A549 (cell line): Measurements from ENCODE around the gene MGLL. TPM values are rescaled to one million over a fixed set of nuclear protein-coding genes. Genes with fewer than 3 reads are reported as not detected.

Experiments used
- ATAC-seq, 2 experiments: fragments of 200-7000 bp in 1 of 2; fragments of >200 bp in 1 of 2; cut with Nextera tagmentation in 1 of 2; cut with Tn5 transposase in 1 of 2; 3 replicates each; pipeline versions ENCODE4 v1.8.0 to v1.9.1; 2018 to 2020; ENCODE audit warnings: mild to moderate bottlenecking in 1 of 2, moderate library complexity in 1 of 2
- CTCF ChIA-PET: fragments of 300-600 bp; sonication (Branson Sonifier 250); formaldehyde crosslinking; extraction: SDS; loops from one replicate; lab custom pipeline; 2021; ENCODE audit warnings: antibody characterized with exemption, inconsistent platforms; lab: Yijun Ruan, JAX
- POLR2A ChIA-PET: fragments of 350-600 bp; formaldehyde crosslinking; extraction: SDS; loops from one replicate; lab custom pipeline; 2021; ENCODE audit warnings: antibody characterized with exemption, inconsistent platforms; lab: Yijun Ruan, JAX
- DNase-seq, 2 experiments: peaks; one replicate each; pipeline versions ENCODE4 v3.0.0 to v3.0.0-alpha.2; 2011 to 2016; ENCODE audit warnings: low read depth in 1 of 2, low spot score in 1 of 2
- FAIRE-seq: peaks from 2 replicates; lab custom pipeline; 2011; peaks lifted over from hg19 to GRCh38; lab: Jason Lieb, UNC
- H3K27ac ChIP-seq, 2 experiments: fragments of >200 bp; sonication (Bioruptor Twin); formaldehyde crosslinking; 3 replicates each; pipeline ENCODE4 v1.5.1; 2016 to 2017
- H3K4me1 ChIP-seq: fragments of >200 bp; sonication (Bioruptor Twin); formaldehyde crosslinking; 3 replicates; pipeline ENCODE4 v1.6.1; 2016
- H3K4me2 ChIP-seq: fragments of >200 bp; sonication (Bioruptor Twin); formaldehyde crosslinking; 3 replicates; pipeline ENCODE4 v1.6.1; 2016
- H3K4me3 ChIP-seq: fragments of >200 bp; sonication (Bioruptor Twin); formaldehyde crosslinking; 3 replicates; pipeline ENCODE4 v1.5.1; 2016
- H3K9me3 ChIP-seq: fragments of >200 bp; sonication (Bioruptor Twin); formaldehyde crosslinking; 3 replicates; pipeline ENCODE4 v1.6.1; 2016
- EHMT2 ChIP-seq: fragments of 200-600 bp; sonication (generic); IDR thresholded peaks from 2 replicates; pipeline ENCODE4 v1.6.1; 2016; ENCODE audit warnings: antibody characterized with exemption, low read depth, mild to moderate bottlenecking, moderate library complexity
- ELK1 ChIP-seq: fragments of 150-350 bp; IDR thresholded peaks from 2 replicates; pipeline ENCODE4 v1.6.1; 2014; ENCODE audit warnings: low read depth, mild to moderate bottlenecking, low read length
- ESRRA ChIP-seq: fragments of 150-350 bp; IDR thresholded peaks from 2 replicates; pipeline ENCODE4 v1.6.1; 2014; ENCODE audit warnings: mild to moderate bottlenecking, low read length, borderline replicate concordance
- FOSL2 ChIP-seq, 2 experiments: fragments of 450-650 bp in 1 of 2; fragments of >200 bp in 1 of 2; sonication (Bioruptor Twin) in 1 of 2; formaldehyde crosslinking; IDR thresholded peaks; 2 replicates each; pipeline versions ENCODE4 v1.5.0 to v1.6.1; 2016 to 2020; ENCODE audit warnings: mild to moderate bottlenecking in 1 of 2, moderate library complexity in 1 of 2
- GATA3 ChIP-seq: IDR thresholded peaks from 2 replicates; pipeline ENCODE4 v1.6.1; 2012; ENCODE audit warnings: borderline replicate concordance
- HDAC2 ChIP-seq: fragments of 200-600 bp; sonication (generic); IDR thresholded peaks from 2 replicates; pipeline ENCODE4 v1.6.1; 2016
- HEYL ChIP-seq: fragments of 250-450 bp; sonication (Bioruptor Pico); IDR thresholded peaks from 2 replicates; pipeline ENCODE4 v1.8.0; 2021; ENCODE audit warnings: mild to moderate bottlenecking, moderate library complexity
- HMGXB4 ChIP-seq: fragments of 250-450 bp; sonication (Bioruptor Pico); IDR thresholded peaks from 2 replicates; pipeline ENCODE4 v1.5.0; 2021; ENCODE audit warnings: mild to moderate bottlenecking, moderate library complexity, borderline replicate concordance
- JUN ChIP-seq, 2 experiments: fragments of >200 bp; sonication (Bioruptor Twin); formaldehyde crosslinking; IDR thresholded peaks; 2 replicates in 1 of 2; 3 replicates in 1 of 2; pipeline ENCODE4 v1.6.1; 2016 to 2017
- KDM1A ChIP-seq: fragments of 200-600 bp; sonication (generic); IDR thresholded peaks from 2 replicates; pipeline ENCODE4 v1.6.1; 2016; ENCODE audit warnings: low read depth, mild to moderate bottlenecking
- NR3C1 ChIP-seq: fragments of >200 bp; sonication (Bioruptor Twin); formaldehyde crosslinking; IDR thresholded peaks from 3 replicates; pipeline ENCODE4 v1.6.1; 2017
- PBX3 ChIP-seq: IDR thresholded peaks from 2 replicates; pipeline ENCODE4 v1.6.1; 2012
- POLR2A ChIP-seq: IDR thresholded peaks from 2 replicates; pipeline ENCODE4 v1.6.1; 2012; ENCODE audit warnings: mild to moderate bottlenecking, low read length
- POLR2AphosphoS2 ChIP-seq: conservative IDR thresholded peaks from 2 replicates; pipeline ENCODE4 v1.6.1; 2012; ENCODE audit warnings: low read length, improper control_type of control experiment, inconsistent platforms
- REST ChIP-seq: fragments of 200-600 bp; sonication (generic); IDR thresholded peaks from 2 replicates; pipeline ENCODE4 v1.6.1; 2016; ENCODE audit warnings: antibody characterized with exemption, mild to moderate bottlenecking, moderate library complexity
- TP53 ChIP-seq: fragments of 250-450 bp; sonication (Bioruptor Pico); IDR thresholded peaks from 2 replicates; pipeline ENCODE4 v1.5.0; 2021; ENCODE audit warnings: mild to moderate bottlenecking, moderate library complexity
- ZSCAN20 ChIP-seq: fragments of 250-450 bp; sonication (Bioruptor Pico); IDR thresholded peaks from 2 replicates; pipeline ENCODE4 v1.8.0; 2022; ENCODE audit warnings: mild to moderate bottlenecking, moderate library complexity
- WGBS: methylation state at CpG from one replicate; pipeline ENCODE4 v1.1.6; 2017; ENCODE audit errors: missing lambda C conversion rate; 5-methylcytosine and 5-hydroxymethylcytosine counted together
- polyA plus RNA-seq, 4 experiments: library from polyadenylated mRNA; depleted of rRNA in 3 of 4; stranded (reverse); fragments of >200 nt; fragmentation: RNase III in 1 of 4; extraction: RNeasy Plus Mini Kit Qiagen cat#74134 plus additional on column Dnase treatment in 1 of 4; gene quantifications; 2 replicates in 3 of 4; 3 replicates in 1 of 4; pipeline ENCODE4 v1.2.3, GENCODE V29; 2011 to 2017

Gene MGLL
- polyA plus RNA-seq, 2 of the 4 experiments (the other 2 are of a cell fraction), result 38.5 to 41.5 TPM

GRCh38 chr3:127814325-127814781 lies 8.0 kb downstream of the MGLL start:
- Histone ChIP-seq H3K4me2 (no peak overlapping the region), H3K4me3 (no peak overlapping the region), H3K27ac (no peak overlapping the region), H3K9me3 (no peaks in the 10 kb centered on the region), H3K4me1 (peaks cover 31% of the 10 kb centered on the region)
- ChIA-PET CTCF (interaction anchor here (0.9 to 1.1 kb wide), 2 partner anchors 67 to 144 kb away, joined by 3 read pairs; no protein-coding TSS in a partner anchor), POLR2A (no interaction called here)
- no peak for TF ChIP-seq HDAC2
- TF ChIP-seq PBX3, result no peak
- no peak for TF ChIP-seq ESRRA
- TF ChIP-seq POLR2AphosphoS2, result no peak
- no peak for TF ChIP-seq KDM1A
- TF ChIP-seq ZSCAN20 (CRISPR knock-in tag), result no peak
- TF ChIP-seq ELK1, result no peak
- no peak for TF ChIP-seq EHMT2
- TF ChIP-seq FOSL2 (IDR thresholded peaks at IDR 0.05), result no peak
- TF ChIP-seq FOSL2 (CRISPR knock-in tag; IDR thresholded peaks at IDR 0.05), result no peak
- TF ChIP-seq GATA3, result no peak
- no peak for TF ChIP-seq HMGXB4 (CRISPR knock-in tag)
- no peak for TF ChIP-seq REST
- TF ChIP-seq NR3C1, result no peak
- FAIRE-seq (no peak), ATAC-seq (no peak), DNase-seq (no peak)
- 75% methylated on average over 2 of the region's 2 CpGs for WGBS

- no peak for TF ChIP-seq NR3C1
- no peak for TF ChIP-seq TP53
- no peak for FAIRE-seq
- no peaks in the 10 kb centered on the region for H3K9me3 ChIP-seq
- no peak overlapping the region for H3K27ac ChIP-seq
- no peak for ATAC-seq
- ChIA-PET CTCF (no interaction called here), POLR2A (no interaction called here)
- H3K4me2 ChIP-seq, result no peak overlapping the region
- no peak for DNase-seq
- peaks cover 9% of the 10 kb centered on the region for H3K4me1 ChIP-seq
- no peak overlapping the region for H3K4me3 ChIP-seq
These were observed 10.2 kb downstream of the MGLL start for GRCh38 chr3:127812151-127812550.

- ChIA-PET CTCF (no interaction called here), POLR2A (no interaction called here)
These were observed 10.6 kb downstream of the MGLL start for GRCh38 chr3:127811717-127812116.

More at GRCh38 chr3:127811717-127812116, 10.6 kb downstream of the MGLL start:
- ATAC-seq (no peak), DNase-seq (no peak), FAIRE-seq (no peak)
- Histone ChIP-seq H3K4me2 (no peak overlapping the region), H3K27ac (no peak overlapping the region), H3K4me3 (no peak overlapping the region), H3K9me3 (no peaks in the 10 kb centered on the region), H3K4me1 (peaks cover 5% of the 10 kb centered on the region)
- WGBS, result 94% methylated on average over 3 of the region's 3 CpGs
- no peak for TF ChIP-seq HEYL (CRISPR knock-in tag)
- no peak for TF ChIP-seq JUN (IDR thresholded peaks at IDR 0.05)
- TF ChIP-seq POLR2A, result no peak
